A549 (cell line): ENCODE measurements around the gene CDHR1. TPM values are rescaled to one million over a fixed set of nuclear protein-coding genes. Genes with fewer than 3 reads are reported as not detected.

Source experiments
- ATAC-seq, 2 experiments: fragments of 200-7000 bp in 1 of 2; fragments of >200 bp in 1 of 2; cut with Nextera tagmentation in 1 of 2; cut with Tn5 transposase in 1 of 2; 3 replicates each; pipeline versions ENCODE4 v1.8.0 to v1.9.1; 2018 to 2020; ENCODE audit warnings: mild to moderate bottlenecking in 1 of 2, moderate library complexity in 1 of 2
- CTCF ChIA-PET: fragments of 300-600 bp; sonication (Branson Sonifier 250); formaldehyde crosslinking; extraction: SDS; loops from one replicate; lab custom pipeline; 2021; ENCODE audit warnings: antibody characterized with exemption, inconsistent platforms; lab: Yijun Ruan, JAX
- POLR2A ChIA-PET: fragments of 350-600 bp; formaldehyde crosslinking; extraction: SDS; loops from one replicate; lab custom pipeline; 2021; ENCODE audit warnings: antibody characterized with exemption, inconsistent platforms; lab: Yijun Ruan, JAX
- DNase-seq, 2 experiments: peaks; one replicate each; pipeline versions ENCODE4 v3.0.0 to v3.0.0-alpha.2; 2011 to 2016; ENCODE audit warnings: low read depth in 1 of 2, low spot score in 1 of 2
- FAIRE-seq: peaks from 2 replicates; lab custom pipeline; 2011; peaks lifted over from hg19 to GRCh38; lab: Jason Lieb, UNC
- H3K27ac ChIP-seq, 2 experiments: fragments of >200 bp; sonication (Bioruptor Twin); formaldehyde crosslinking; 3 replicates each; pipeline ENCODE4 v1.5.1; 2016 to 2017
- H3K4me1 ChIP-seq: fragments of >200 bp; sonication (Bioruptor Twin); formaldehyde crosslinking; 3 replicates; pipeline ENCODE4 v1.6.1; 2016
- H3K4me2 ChIP-seq: fragments of >200 bp; sonication (Bioruptor Twin); formaldehyde crosslinking; 3 replicates; pipeline ENCODE4 v1.6.1; 2016
- H3K4me3 ChIP-seq: fragments of >200 bp; sonication (Bioruptor Twin); formaldehyde crosslinking; 3 replicates; pipeline ENCODE4 v1.5.1; 2016
- H3K9me3 ChIP-seq: fragments of >200 bp; sonication (Bioruptor Twin); formaldehyde crosslinking; 3 replicates; pipeline ENCODE4 v1.6.1; 2016
- CHD2 ChIP-seq: fragments of 150-350 bp; IDR thresholded peaks from 2 replicates; pipeline ENCODE4 v1.6.1; 2014; ENCODE audit warnings: low read length; ENCODE audit not compliant: partially characterized antibody
- CHD4 ChIP-seq: fragments of 200-600 bp; sonication (generic); IDR thresholded peaks from 2 replicates; pipeline ENCODE4 v1.6.1; 2016; ENCODE audit warnings: antibody characterized with exemption, mild to moderate bottlenecking, borderline replicate concordance
- FOSL2 ChIP-seq, 2 experiments: fragments of 450-650 bp in 1 of 2; fragments of >200 bp in 1 of 2; sonication (Bioruptor Twin) in 1 of 2; formaldehyde crosslinking; IDR thresholded peaks; 2 replicates each; pipeline versions ENCODE4 v1.5.0 to v1.6.1; 2016 to 2020; ENCODE audit warnings: mild to moderate bottlenecking in 1 of 2, moderate library complexity in 1 of 2
- HES2 ChIP-seq: fragments of >200 bp; sonication (Bioruptor Twin); formaldehyde crosslinking; IDR thresholded peaks from 2 replicates; pipeline ENCODE4 v1.6.1; 2016
- HOXB13 ChIP-seq: fragments of 250-450 bp; sonication (Bioruptor Pico); IDR thresholded peaks from 2 replicates; pipeline ENCODE4 v1.5.0; 2020; ENCODE audit warnings: low read depth, mild to moderate bottlenecking, moderate library complexity
- HOXB5 ChIP-seq: fragments of 250-450 bp; sonication (Bioruptor Pico); IDR thresholded peaks from 2 replicates; pipeline ENCODE4 v1.5.0; 2020; ENCODE audit warnings: mild to moderate bottlenecking, moderate library complexity
- MAX ChIP-seq: IDR thresholded peaks from 2 replicates; pipeline ENCODE4 v1.6.1; 2012
- MAZ ChIP-seq: fragments of 150-350 bp; IDR thresholded peaks from 2 replicates; pipeline ENCODE4 v1.6.1; 2014; ENCODE audit warnings: antibody characterized with exemption, low read depth, low read length, borderline replicate concordance
- NFE2L2 ChIP-seq: fragments of 150-350 bp; conservative IDR thresholded peaks from 2 replicates; pipeline ENCODE4 v1.6.1; 2014; ENCODE audit warnings: low read length
- NPAS2 ChIP-seq: fragments of 250-450 bp; sonication (Bioruptor Pico); IDR thresholded peaks from 2 replicates; pipeline ENCODE4 v1.8.0; 2022; ENCODE audit warnings: mild to moderate bottlenecking, moderate library complexity, borderline replicate concordance
- PBX3 ChIP-seq: IDR thresholded peaks from 2 replicates; pipeline ENCODE4 v1.6.1; 2012
- POLR2A ChIP-seq: IDR thresholded peaks from 2 replicates; pipeline ENCODE4 v1.6.1; 2012; ENCODE audit warnings: mild to moderate bottlenecking, low read length
- RAD21 ChIP-seq, 2 experiments: fragments of >200 bp in 1 of 2; sonication (Bioruptor Twin) in 1 of 2; formaldehyde crosslinking in 1 of 2; IDR thresholded peaks in 1 of 2; conservative IDR thresholded peaks in 1 of 2; 2 replicates in 1 of 2; 3 replicates in 1 of 2; pipeline ENCODE4 v1.6.1; 2012 to 2018; ENCODE audit warnings: inconsistent platforms in 1 of 2
- RARB ChIP-seq: fragments of 250-450 bp; sonication (Bioruptor Pico); IDR thresholded peaks from 2 replicates; pipeline ENCODE4 v1.8.0; 2021; ENCODE audit warnings: mild to moderate bottlenecking, moderate library complexity
- SMC3 ChIP-seq: fragments of >200 bp; sonication (Bioruptor Twin); formaldehyde crosslinking; IDR thresholded peaks from 3 replicates; pipeline ENCODE4 v1.6.1; 2018; ENCODE audit warnings: inconsistent platforms
- SREBF2 ChIP-seq: fragments of 450-650 bp; IDR thresholded peaks from 2 replicates; pipeline ENCODE4 v1.6.1; 2014; ENCODE audit warnings: mild to moderate bottlenecking, moderate library complexity
- ZNF302 ChIP-seq: fragments of 250-450 bp; sonication (Bioruptor Pico); IDR thresholded peaks from 2 replicates; pipeline ENCODE4 v1.9.0; 2021; ENCODE audit warnings: inconsistent platforms, mild to moderate bottlenecking, moderate library complexity
- WGBS: methylation state at CpG from one replicate; pipeline ENCODE4 v1.1.6; 2017; ENCODE audit errors: missing lambda C conversion rate; 5-methylcytosine and 5-hydroxymethylcytosine counted together
- polyA plus RNA-seq, 4 experiments: library from polyadenylated mRNA; depleted of rRNA in 3 of 4; stranded (reverse); fragments of >200 nt; fragmentation: RNase III in 1 of 4; extraction: RNeasy Plus Mini Kit Qiagen cat#74134 plus additional on column Dnase treatment in 1 of 4; gene quantifications; 2 replicates in 3 of 4; 3 replicates in 1 of 4; pipeline ENCODE4 v1.2.3, GENCODE V29; 2011 to 2017
- TF ChIP-seq, protein P1 (sequence below): fragments of >200 bp; sonication (Bioruptor Twin); formaldehyde crosslinking; IDR thresholded peaks from 3 replicates; pipeline ENCODE4 v1.5.1; 2016
- TF ChIP-seq, protein P2 (sequence below): fragments of 200-600 bp; sonication (generic); IDR thresholded peaks from 2 replicates; pipeline ENCODE4 v1.6.1; 2016; ENCODE audit warnings: antibody characterized with exemption, mild to moderate bottlenecking, moderate library complexity

CDHR1 gene
- polyA plus RNA-seq, 2 of the 4 experiments (the other 2 are of a cell fraction), result 0.04 to 0.09 TPM

DNA sequence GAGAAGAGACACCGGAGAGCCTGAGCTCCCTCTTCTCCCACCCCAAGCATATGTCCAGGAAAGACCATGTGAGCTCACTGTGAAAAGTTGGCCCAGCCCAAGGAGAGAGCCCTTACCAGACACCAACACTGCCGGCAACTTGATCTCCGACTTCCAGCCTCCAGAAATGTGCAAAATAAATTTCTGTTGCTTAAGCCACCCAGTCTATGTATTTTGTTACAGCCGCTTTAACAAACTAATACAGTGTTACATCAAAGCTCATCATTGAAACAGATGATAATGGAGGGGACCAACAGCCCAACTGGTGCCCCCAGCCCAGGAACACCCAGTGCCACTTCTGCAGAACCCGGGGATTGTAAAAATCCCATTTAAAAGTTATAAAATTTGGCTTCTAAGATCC, 69.4 kb downstream of the CDHR1 start (continued):
- TF ChIP-seq CHD2 (no peak), POLR2A (no peak), RARB (no peak), CHD4 (no peak)

GRCh38 chr10:84264611-84265141, 70.3 kb downstream of the CDHR1 start:
- DNase-seq, result peak; percentile 58 to 69
- WGBS, result 7% methylated on average over 11 of the region's 11 CpGs
- FAIRE-seq, result no peak
- TF ChIP-seq, protein P1, sequence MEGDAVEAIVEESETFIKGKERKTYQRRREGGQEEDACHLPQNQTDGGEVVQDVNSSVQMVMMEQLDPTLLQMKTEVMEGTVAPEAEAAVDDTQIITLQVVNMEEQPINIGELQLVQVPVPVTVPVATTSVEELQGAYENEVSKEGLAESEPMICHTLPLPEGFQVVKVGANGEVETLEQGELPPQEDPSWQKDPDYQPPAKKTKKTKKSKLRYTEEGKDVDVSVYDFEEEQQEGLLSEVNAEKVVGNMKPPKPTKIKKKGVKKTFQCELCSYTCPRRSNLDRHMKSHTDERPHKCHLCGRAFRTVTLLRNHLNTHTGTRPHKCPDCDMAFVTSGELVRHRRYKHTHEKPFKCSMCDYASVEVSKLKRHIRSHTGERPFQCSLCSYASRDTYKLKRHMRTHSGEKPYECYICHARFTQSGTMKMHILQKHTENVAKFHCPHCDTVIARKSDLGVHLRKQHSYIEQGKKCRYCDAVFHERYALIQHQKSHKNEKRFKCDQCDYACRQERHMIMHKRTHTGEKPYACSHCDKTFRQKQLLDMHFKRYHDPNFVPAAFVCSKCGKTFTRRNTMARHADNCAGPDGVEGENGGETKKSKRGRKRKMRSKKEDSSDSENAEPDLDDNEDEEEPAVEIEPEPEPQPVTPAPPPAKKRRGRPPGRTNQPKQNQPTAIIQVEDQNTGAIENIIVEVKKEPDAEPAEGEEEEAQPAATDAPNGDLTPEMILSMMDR, result peak; percentile 90
- TF ChIP-seq NPAS2 (CRISPR knock-in tag), result no peak
- no peak for TF ChIP-seq MAZ
- TF ChIP-seq HOXB13 (CRISPR knock-in tag), result no peak
- no peak for TF ChIP-seq PBX3
- peak; percentile 85 for TF ChIP-seq SMC3
- no peak for TF ChIP-seq MAX
- no peak for TF ChIP-seq HOXB5
- TF ChIP-seq RAD21 (conservative IDR thresholded peaks at IDR 0.05 in 1 of 2, IDR thresholded peaks at IDR 0.05 in 1 of 2), result peak; percentile 92
- Histone ChIP-seq H3K4me3 (no peak overlapping the region), H3K27ac (no peak overlapping the region), H3K4me2 (peak overlapping the region; percentile 43; the same call in 2 of the 3 replicates), H3K4me1 (no peaks in the 10 kb centered on the region), H3K9me3 (no peaks in the 10 kb centered on the region)
- peak; percentile 92 to 97 for ATAC-seq
- POLR2A ChIA-PET, result no interaction called here
- CTCF ChIA-PET, result interaction anchor here (0.6 to 15.3 kb wide), 29 partner anchors 8 to 274 kb away, joined by 3 to 341 read pairs (median 4); partner anchors contain the start of gene RGR

DNA sequence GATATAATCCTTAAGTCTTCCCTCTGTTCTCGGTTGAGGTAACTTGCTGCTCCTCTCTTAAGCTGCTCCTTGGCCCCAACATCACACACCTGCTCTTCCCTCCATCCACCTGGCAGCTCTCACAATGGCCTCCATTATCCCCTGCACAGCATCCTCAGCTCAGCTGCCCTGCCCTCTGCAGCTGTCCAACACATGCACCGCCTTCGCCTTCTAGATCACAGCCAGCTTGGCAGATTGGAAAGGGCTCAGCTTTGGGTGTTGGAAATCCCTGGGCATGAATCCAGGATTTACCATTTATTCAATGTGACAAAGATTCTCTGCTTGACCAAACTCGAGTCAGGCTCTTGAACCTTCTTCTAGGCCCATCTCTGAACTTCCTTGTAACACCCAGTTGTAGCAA, 71.1 kb downstream of the CDHR1 start:
- Histone ChIP-seq H3K4me3 (no peak overlapping the region), H3K4me1 (no peaks in the 10 kb centered on the region), H3K4me2 (no peak overlapping the region), H3K9me3 (no peaks in the 10 kb centered on the region)
- DNase-seq, result no peak
- ATAC-seq, result no peak
- no peak for FAIRE-seq
- WGBS, result 54% methylated on average over 4 of the region's 4 CpGs
- TF ChIP-seq, protein P2, sequence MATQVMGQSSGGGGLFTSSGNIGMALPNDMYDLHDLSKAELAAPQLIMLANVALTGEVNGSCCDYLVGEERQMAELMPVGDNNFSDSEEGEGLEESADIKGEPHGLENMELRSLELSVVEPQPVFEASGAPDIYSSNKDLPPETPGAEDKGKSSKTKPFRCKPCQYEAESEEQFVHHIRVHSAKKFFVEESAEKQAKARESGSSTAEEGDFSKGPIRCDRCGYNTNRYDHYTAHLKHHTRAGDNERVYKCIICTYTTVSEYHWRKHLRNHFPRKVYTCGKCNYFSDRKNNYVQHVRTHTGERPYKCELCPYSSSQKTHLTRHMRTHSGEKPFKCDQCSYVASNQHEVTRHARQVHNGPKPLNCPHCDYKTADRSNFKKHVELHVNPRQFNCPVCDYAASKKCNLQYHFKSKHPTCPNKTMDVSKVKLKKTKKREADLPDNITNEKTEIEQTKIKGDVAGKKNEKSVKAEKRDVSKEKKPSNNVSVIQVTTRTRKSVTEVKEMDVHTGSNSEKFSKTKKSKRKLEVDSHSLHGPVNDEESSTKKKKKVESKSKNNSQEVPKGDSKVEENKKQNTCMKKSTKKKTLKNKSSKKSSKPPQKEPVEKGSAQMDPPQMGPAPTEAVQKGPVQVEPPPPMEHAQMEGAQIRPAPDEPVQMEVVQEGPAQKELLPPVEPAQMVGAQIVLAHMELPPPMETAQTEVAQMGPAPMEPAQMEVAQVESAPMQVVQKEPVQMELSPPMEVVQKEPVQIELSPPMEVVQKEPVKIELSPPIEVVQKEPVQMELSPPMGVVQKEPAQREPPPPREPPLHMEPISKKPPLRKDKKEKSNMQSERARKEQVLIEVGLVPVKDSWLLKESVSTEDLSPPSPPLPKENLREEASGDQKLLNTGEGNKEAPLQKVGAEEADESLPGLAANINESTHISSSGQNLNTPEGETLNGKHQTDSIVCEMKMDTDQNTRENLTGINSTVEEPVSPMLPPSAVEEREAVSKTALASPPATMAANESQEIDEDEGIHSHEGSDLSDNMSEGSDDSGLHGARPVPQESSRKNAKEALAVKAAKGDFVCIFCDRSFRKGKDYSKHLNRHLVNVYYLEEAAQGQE, result no peak
- no peak for TF ChIP-seq NPAS2 (CRISPR knock-in tag)
- TF ChIP-seq FOSL2 (IDR thresholded peaks at IDR 0.05), result no peak
- no peak for TF ChIP-seq FOSL2 (CRISPR knock-in tag; IDR thresholded peaks at IDR 0.05)
- no peak for TF ChIP-seq HES2
- TF ChIP-seq ZNF302 (CRISPR knock-in tag), result no peak
- TF ChIP-seq SREBF2, result no peak
- no peak for TF ChIP-seq NFE2L2
- TF ChIP-seq, all 56 proteins: peak for 0
- no peak overlapping the region for H3K27ac ChIP-seq
- ChIA-PET POLR2A (no interaction called here), CTCF (interaction anchor here (1.1 to 15.3 kb wide), 9 partner anchors 9 to 274 kb away, joined by 3 to 341 read pairs (median 9); no protein-coding TSS in a partner anchor)
